ENCODE measurements around the gene ADAM12.

DNA sequence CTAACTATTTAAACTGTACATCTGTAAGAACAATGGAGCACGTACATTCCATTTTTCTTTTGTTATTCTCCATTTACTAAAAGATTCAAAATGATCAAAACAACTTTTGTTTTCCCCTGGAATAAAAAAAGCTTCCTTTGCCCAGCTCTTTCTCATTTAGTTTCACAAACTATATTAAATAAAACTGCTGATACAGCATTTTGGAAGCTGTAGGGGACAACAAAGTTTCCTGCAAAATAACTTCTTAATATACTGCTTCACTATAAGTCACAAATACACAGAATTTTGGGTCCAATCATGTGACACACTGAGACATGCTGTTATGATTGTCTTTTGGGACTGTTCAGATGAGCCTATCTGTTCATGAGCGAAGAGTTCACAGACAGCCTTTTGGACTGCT lies 222.4 kb downstream of the ADAM12 start:
- TF ChIP-seq, protein P1, sequence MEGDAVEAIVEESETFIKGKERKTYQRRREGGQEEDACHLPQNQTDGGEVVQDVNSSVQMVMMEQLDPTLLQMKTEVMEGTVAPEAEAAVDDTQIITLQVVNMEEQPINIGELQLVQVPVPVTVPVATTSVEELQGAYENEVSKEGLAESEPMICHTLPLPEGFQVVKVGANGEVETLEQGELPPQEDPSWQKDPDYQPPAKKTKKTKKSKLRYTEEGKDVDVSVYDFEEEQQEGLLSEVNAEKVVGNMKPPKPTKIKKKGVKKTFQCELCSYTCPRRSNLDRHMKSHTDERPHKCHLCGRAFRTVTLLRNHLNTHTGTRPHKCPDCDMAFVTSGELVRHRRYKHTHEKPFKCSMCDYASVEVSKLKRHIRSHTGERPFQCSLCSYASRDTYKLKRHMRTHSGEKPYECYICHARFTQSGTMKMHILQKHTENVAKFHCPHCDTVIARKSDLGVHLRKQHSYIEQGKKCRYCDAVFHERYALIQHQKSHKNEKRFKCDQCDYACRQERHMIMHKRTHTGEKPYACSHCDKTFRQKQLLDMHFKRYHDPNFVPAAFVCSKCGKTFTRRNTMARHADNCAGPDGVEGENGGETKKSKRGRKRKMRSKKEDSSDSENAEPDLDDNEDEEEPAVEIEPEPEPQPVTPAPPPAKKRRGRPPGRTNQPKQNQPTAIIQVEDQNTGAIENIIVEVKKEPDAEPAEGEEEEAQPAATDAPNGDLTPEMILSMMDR (IDR thresholded peaks at IDR 0.05), result no peak
- no peak for TF ChIP-seq POLR2AphosphoS5 (IDR thresholded peaks at IDR 0.05; ENCODE audit: low read depth, low read length)
- TF ChIP-seq GATA2 (CRISPR knock-in tag; IDR thresholded peaks at IDR 0.05), result no peak
- TF ChIP-seq FOXJ3 (CRISPR knock-in tag; IDR thresholded peaks at IDR 0.05), result no peak

All from SK-N-SH (cell line).